ENCODE results near the gene LYRM7.
"Not testable (repeated sequence)": the region's sequence is repeated elsewhere in the genome, so short reads cannot be mapped to it uniquely, and the experiment has no call there.

The LYRM7 gene

GRCh38 chr5:131182839-131183238, 12.1 kb downstream of the LYRM7 start:
- TF ChIP-seq CTCF (IDR thresholded peaks at IDR 0.05; ENCODE audit: low read depth, low read length, missing control alignments), result no peak
- H3K4me3 ChIP-seq (ENCODE audit: low read depth, low read length), result no peak overlapping the region
- no peak for DNase-seq (ENCODE audit: low read depth)

GRCh38 chr5:131185523-131186104, 14.9 kb downstream of the LYRM7 start:
- no peak for DNase-seq (ENCODE audit: low read depth)
- H3K4me3 ChIP-seq (ENCODE audit: low read depth, low read length), result no peak overlapping the region
- no peak for TF ChIP-seq CTCF (IDR thresholded peaks at IDR 0.05; ENCODE audit: low read depth, low read length, missing control alignments)

GRCh38 chr5:131186561-131187256, 16.0 kb downstream of the LYRM7 start:
- TF ChIP-seq CTCF (IDR thresholded peaks at IDR 0.05; ENCODE audit: low read depth, low read length, missing control alignments), result no peak
- H3K4me3 ChIP-seq (ENCODE audit: low read depth, low read length), result no peak overlapping the region
- no peak for DNase-seq (ENCODE audit: low read depth)

GRCh38 chr5:131193106-131193505, 22.4 kb downstream of the LYRM7 start:
- TF ChIP-seq CTCF (IDR thresholded peaks at IDR 0.05; ENCODE audit: low read depth, low read length, missing control alignments), result no peak
- no peak for DNase-seq (ENCODE audit: low read depth)
- no peak overlapping the region for H3K4me3 ChIP-seq (ENCODE audit: low read depth, low read length)

GRCh38 chr5:131193897-131194296, 23.2 kb downstream of the LYRM7 start:
- not testable (repeated sequence) for H3K4me3 ChIP-seq (ENCODE audit: low read depth, low read length); DNase-seq (ENCODE audit: low read depth)

GRCh38 chr5:131194725-131195124, 24.0 kb downstream of the LYRM7 start:
- TF ChIP-seq CTCF (IDR thresholded peaks at IDR 0.05; ENCODE audit: low read depth, low read length, missing control alignments), result no peak
- DNase-seq (ENCODE audit: low read depth), result no peak

GRCh38 chr5:131195696-131196095, 25.0 kb downstream of the LYRM7 start:
- no peak for TF ChIP-seq CTCF (IDR thresholded peaks at IDR 0.05; ENCODE audit: low read depth, low read length, missing control alignments)

More at GRCh38 chr5:131194725-131195124, 24.0 kb downstream of the LYRM7 start:
- no peak overlapping the region for H3K4me3 ChIP-seq (ENCODE audit: low read depth, low read length)

More at GRCh38 chr5:131195696-131196095, 25.0 kb downstream of the LYRM7 start:
- no peak for DNase-seq (ENCODE audit: low read depth)
- no peak overlapping the region for H3K4me3 ChIP-seq (ENCODE audit: low read depth, low read length)

Measured in GM12864 (cell line).